KBM-7 (cell line): ENCODE data around the gene ZNF608.
A peak's percentile ranks its signal among the peaks of the same experiment; 100 is the strongest.

Experiments
- DNase-seq: peaks from one replicate; pipeline ENCODE4 v3.0.0-alpha.2; 2015
- in situ Hi-C: fragments of 300-500 bp; cut with MboI; formaldehyde crosslinking; loops from 2 replicates; pipeline ENCODE4 v1.14.3; 2020; ENCODE audit warnings: low sequenced_read_pairs, low pct_unique_long_range_greater_than_20kb, mixed read lengths

Gene ZNF608

GRCh38 chr5:124760608-124761007 lies 14.2 kb upstream of the ZNF608 start:
- DNase-seq, result no peak
- in situ Hi-C loops, result no loop called here

- DNase-seq, result no peak
- in situ Hi-C loops, result no loop called here
These were observed 9.1 kb upstream of the ZNF608 start for GRCh38 chr5:124755565-124755964.

- in situ Hi-C loops, result no loop called here
- no peak for DNase-seq
These were observed 8.6 kb upstream of the ZNF608 start for GRCh38 chr5:124755041-124755440.

GRCh38 chr5:124754206-124754927 lies 7.9 kb upstream of the ZNF608 start:
- in situ Hi-C loops, result no loop called here
- no peak for DNase-seq

GRCh38 chr5:124752854-124753720 lies 6.6 kb upstream of the ZNF608 start:
- no peak for DNase-seq
- in situ Hi-C loops, result no loop called here

- DNase-seq, result no peak
- in situ Hi-C loops, result no loop called here
These were observed 4.6 kb upstream of the ZNF608 start for GRCh38 chr5:124751031-124751430.

GRCh38 chr5:124748687-124749594 lies 2.5 kb upstream of the ZNF608 start:
- in situ Hi-C loops, result no loop called here
- DNase-seq, result peak; percentile 58

- in situ Hi-C loops, result no loop called here
- peak; percentile 62 for DNase-seq
These were observed 1.6 kb upstream of the ZNF608 start for GRCh38 chr5:124747791-124748686.

- peak; percentile 55 for DNase-seq
- in situ Hi-C loops, result no loop called here
These were observed 714 bp upstream of the ZNF608 start for GRCh38 chr5:124746916-124747790.

- no peak for DNase-seq
- in situ Hi-C loops, result no loop called here
These were observed 1.2 kb downstream of the ZNF608 start for GRCh38 chr5:124745007-124745927.

GRCh38 chr5:124744170-124744971 lies 2.1 kb downstream of the ZNF608 start:
- DNase-seq, result no peak
- in situ Hi-C loops, result no loop called here

- no peak for DNase-seq
These were observed 2.8 kb downstream of the ZNF608 start for GRCh38 chr5:124743602-124744169.

GRCh38 chr5:124742983-124743601 lies 3.3 kb downstream of the ZNF608 start:
- in situ Hi-C loops, result no loop called here
- DNase-seq, result no peak

More at GRCh38 chr5:124743602-124744169, 2.8 kb downstream of the ZNF608 start:
- in situ Hi-C loops, result no loop called here

- in situ Hi-C loops, result no loop called here
- DNase-seq, result no peak
These were observed 3.9 kb downstream of the ZNF608 start for GRCh38 chr5:124742521-124742920.
